A549 (cell line): ENCODE measurements around the gene BRDT. TPM values are rescaled to one million over a fixed set of nuclear protein-coding genes. Genes with fewer than 3 reads are reported as not detected.

Experiments
- ATAC-seq, 2 experiments: fragments of 200-7000 bp in 1 of 2; fragments of >200 bp in 1 of 2; cut with Nextera tagmentation in 1 of 2; cut with Tn5 transposase in 1 of 2; 3 replicates each; pipeline versions ENCODE4 v1.8.0 to v1.9.1; 2018 to 2020; ENCODE audit warnings: mild to moderate bottlenecking in 1 of 2, moderate library complexity in 1 of 2
- CTCF ChIA-PET: fragments of 300-600 bp; sonication (Branson Sonifier 250); formaldehyde crosslinking; extraction: SDS; loops from one replicate; lab custom pipeline; 2021; ENCODE audit warnings: antibody characterized with exemption, inconsistent platforms; lab: Yijun Ruan, JAX
- POLR2A ChIA-PET: fragments of 350-600 bp; formaldehyde crosslinking; extraction: SDS; loops from one replicate; lab custom pipeline; 2021; ENCODE audit warnings: antibody characterized with exemption, inconsistent platforms; lab: Yijun Ruan, JAX
- DNase-seq, 2 experiments: peaks; one replicate each; pipeline versions ENCODE4 v3.0.0 to v3.0.0-alpha.2; 2011 to 2016; ENCODE audit warnings: low read depth in 1 of 2, low spot score in 1 of 2
- FAIRE-seq: peaks from 2 replicates; lab custom pipeline; 2011; peaks lifted over from hg19 to GRCh38; lab: Jason Lieb, UNC
- H3K27ac ChIP-seq, 2 experiments: fragments of >200 bp; sonication (Bioruptor Twin); formaldehyde crosslinking; 3 replicates each; pipeline ENCODE4 v1.5.1; 2016 to 2017
- H3K4me1 ChIP-seq: fragments of >200 bp; sonication (Bioruptor Twin); formaldehyde crosslinking; 3 replicates; pipeline ENCODE4 v1.6.1; 2016
- H3K4me2 ChIP-seq: fragments of >200 bp; sonication (Bioruptor Twin); formaldehyde crosslinking; 3 replicates; pipeline ENCODE4 v1.6.1; 2016
- H3K4me3 ChIP-seq: fragments of >200 bp; sonication (Bioruptor Twin); formaldehyde crosslinking; 3 replicates; pipeline ENCODE4 v1.5.1; 2016
- H3K9me3 ChIP-seq: fragments of >200 bp; sonication (Bioruptor Twin); formaldehyde crosslinking; 3 replicates; pipeline ENCODE4 v1.6.1; 2016
- BHLHE40 ChIP-seq: IDR thresholded peaks from 2 replicates; pipeline ENCODE4 v1.6.1; 2012; ENCODE audit warnings: low read depth, low read length, inconsistent platforms
- CBX8 ChIP-seq: fragments of 200-600 bp; sonication (generic); IDR thresholded peaks from 2 replicates; pipeline ENCODE4 v1.6.1; 2016
- EP300 ChIP-seq, 2 experiments: fragments of >200 bp; sonication (Bioruptor Twin); formaldehyde crosslinking; IDR thresholded peaks; 2 replicates in 1 of 2; 3 replicates in 1 of 2; pipeline ENCODE4 v1.6.1; 2016 to 2017
- ESRRA ChIP-seq: fragments of 150-350 bp; IDR thresholded peaks from 2 replicates; pipeline ENCODE4 v1.6.1; 2014; ENCODE audit warnings: mild to moderate bottlenecking, low read length, borderline replicate concordance
- FOSL2 ChIP-seq, 2 experiments: fragments of 450-650 bp in 1 of 2; fragments of >200 bp in 1 of 2; sonication (Bioruptor Twin) in 1 of 2; formaldehyde crosslinking; IDR thresholded peaks; 2 replicates each; pipeline versions ENCODE4 v1.5.0 to v1.6.1; 2016 to 2020; ENCODE audit warnings: mild to moderate bottlenecking in 1 of 2, moderate library complexity in 1 of 2
- HDAC2 ChIP-seq: fragments of 200-600 bp; sonication (generic); IDR thresholded peaks from 2 replicates; pipeline ENCODE4 v1.6.1; 2016
- HOXB13 ChIP-seq: fragments of 250-450 bp; sonication (Bioruptor Pico); IDR thresholded peaks from 2 replicates; pipeline ENCODE4 v1.5.0; 2020; ENCODE audit warnings: low read depth, mild to moderate bottlenecking, moderate library complexity
- JUN ChIP-seq, 2 experiments: fragments of >200 bp; sonication (Bioruptor Twin); formaldehyde crosslinking; IDR thresholded peaks; 2 replicates in 1 of 2; 3 replicates in 1 of 2; pipeline ENCODE4 v1.6.1; 2016 to 2017
- JUNB ChIP-seq: fragments of >200 bp; sonication (Bioruptor Twin); formaldehyde crosslinking; IDR thresholded peaks from 2 replicates; pipeline ENCODE4 v1.6.1; 2016
- MAFK ChIP-seq: fragments of 450-650 bp; IDR thresholded peaks from 2 replicates; pipeline ENCODE4 v1.6.1; 2014; ENCODE audit not compliant: partially characterized antibody
- MYC ChIP-seq: IDR thresholded peaks from 2 replicates; pipeline ENCODE4 v1.6.1; 2012; ENCODE audit warnings: mild to moderate bottlenecking, inconsistent platforms, low read length, improper control_type of control experiment, borderline replicate concordance
- NFE2L2 ChIP-seq: fragments of 150-350 bp; conservative IDR thresholded peaks from 2 replicates; pipeline ENCODE4 v1.6.1; 2014; ENCODE audit warnings: low read length
- RARB ChIP-seq: fragments of 250-450 bp; sonication (Bioruptor Pico); IDR thresholded peaks from 2 replicates; pipeline ENCODE4 v1.8.0; 2021; ENCODE audit warnings: mild to moderate bottlenecking, moderate library complexity
- RCOR1 ChIP-seq: fragments of 150-350 bp; IDR thresholded peaks from 2 replicates; pipeline ENCODE4 v1.6.1; 2014; ENCODE audit warnings: antibody characterized with exemption, low read length, low read depth
- RFX5 ChIP-seq: fragments of 450-650 bp; IDR thresholded peaks from 2 replicates; pipeline ENCODE4 v1.7.1; 2014; ENCODE audit warnings: antibody characterized with exemption, mild to moderate bottlenecking, moderate library complexity
- RNF2 ChIP-seq: fragments of 200-600 bp; sonication (generic); IDR thresholded peaks from 2 replicates; pipeline ENCODE4 v1.6.1; 2016; ENCODE audit warnings: low read depth, mild to moderate bottlenecking, antibody characterized with exemption, moderate library complexity, borderline replicate concordance
- SMC3 ChIP-seq: fragments of >200 bp; sonication (Bioruptor Twin); formaldehyde crosslinking; IDR thresholded peaks from 3 replicates; pipeline ENCODE4 v1.6.1; 2018; ENCODE audit warnings: inconsistent platforms
- SREBF2 ChIP-seq: fragments of 450-650 bp; IDR thresholded peaks from 2 replicates; pipeline ENCODE4 v1.6.1; 2014; ENCODE audit warnings: mild to moderate bottlenecking, moderate library complexity
- ZFP36 ChIP-seq: fragments of 450-650 bp; IDR thresholded peaks from 2 replicates; pipeline ENCODE4 v1.6.1; 2014; ENCODE audit warnings: borderline replicate concordance; ENCODE audit not compliant: partially characterized antibody
- ZNF302 ChIP-seq: fragments of 250-450 bp; sonication (Bioruptor Pico); IDR thresholded peaks from 2 replicates; pipeline ENCODE4 v1.9.0; 2021; ENCODE audit warnings: inconsistent platforms, mild to moderate bottlenecking, moderate library complexity
- WGBS: methylation state at CpG from one replicate; pipeline ENCODE4 v1.1.6; 2017; ENCODE audit errors: missing lambda C conversion rate; 5-methylcytosine and 5-hydroxymethylcytosine counted together
- polyA plus RNA-seq, 4 experiments: library from polyadenylated mRNA; depleted of rRNA in 3 of 4; stranded (reverse); fragments of >200 nt; fragmentation: RNase III in 1 of 4; extraction: RNeasy Plus Mini Kit Qiagen cat#74134 plus additional on column Dnase treatment in 1 of 4; gene quantifications; 2 replicates in 3 of 4; 3 replicates in 1 of 4; pipeline ENCODE4 v1.2.3, GENCODE V29; 2011 to 2017
- TF ChIP-seq, protein P1 (sequence below): fragments of 250-450 bp; sonication (Bioruptor Pico); IDR thresholded peaks from 2 replicates; pipeline ENCODE4 v1.5.0; 2020; ENCODE audit warnings: low read depth, mild to moderate bottlenecking, moderate library complexity
- TF ChIP-seq, protein P2 (sequence below): IDR thresholded peaks from 2 replicates; pipeline ENCODE4 v1.6.1; 2012; ENCODE audit warnings: low read depth, borderline replicate concordance
- TF ChIP-seq, protein P3 (sequence below): fragments of >200 bp; sonication (Bioruptor Twin); formaldehyde crosslinking; IDR thresholded peaks from 3 replicates; pipeline ENCODE4 v1.5.1; 2016
- TF ChIP-seq, protein P4 (sequence below): fragments of 150-350 bp; IDR thresholded peaks from 2 replicates; pipeline ENCODE4 v1.6.1; 2014; ENCODE audit warnings: low read depth, mild to moderate bottlenecking, low read length

The BRDT gene
- polyA plus RNA-seq, 2 of the 4 experiments (the other 2 are of a cell fraction): not detected

DNA sequence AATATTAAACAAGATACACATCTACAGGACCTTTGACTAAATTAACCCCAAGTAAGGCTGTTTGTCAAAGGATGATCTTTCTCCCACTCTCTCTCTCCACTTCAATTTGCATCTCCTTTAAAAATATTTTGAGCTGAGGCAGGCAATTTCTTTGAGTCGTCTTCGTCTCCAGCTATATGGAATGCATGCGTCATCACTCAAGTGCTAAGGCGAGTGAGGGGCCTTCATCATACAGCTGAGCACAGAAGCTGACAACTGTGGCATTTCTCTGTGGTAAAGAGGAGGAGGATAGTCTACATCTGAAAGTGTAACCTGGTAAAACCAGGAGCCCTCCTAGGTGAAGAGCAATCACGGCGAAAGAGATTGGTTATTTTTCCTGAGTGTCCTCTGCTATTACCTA, 88.2 kb downstream of the BRDT start:
- ChIA-PET POLR2A (no interaction called here), CTCF (no interaction called here)
- Histone ChIP-seq H3K27ac (no peak overlapping the region), H3K9me3 (no peaks in the 10 kb centered on the region), H3K4me1 (no peaks in the 10 kb centered on the region), H3K4me3 (no peak overlapping the region), H3K4me2 (no peak overlapping the region)
- WGBS: 72% methylated on average over 6 of the region's 6 CpGs
- ATAC-seq (no peak), DNase-seq (no peak), FAIRE-seq (no peak)
- TF ChIP-seq JUN (IDR thresholded peaks at IDR 0.05) (no peak), MYC (no peak), ESRRA (no peak), BHLHE40 (no peak), HOXB13 (CRISPR knock-in tag) (no peak), FOSL2 (IDR thresholded peaks at IDR 0.05) (no peak), FOSL2 (CRISPR knock-in tag; IDR thresholded peaks at IDR 0.05) (no peak), ZFP36 (no peak)

DNA sequence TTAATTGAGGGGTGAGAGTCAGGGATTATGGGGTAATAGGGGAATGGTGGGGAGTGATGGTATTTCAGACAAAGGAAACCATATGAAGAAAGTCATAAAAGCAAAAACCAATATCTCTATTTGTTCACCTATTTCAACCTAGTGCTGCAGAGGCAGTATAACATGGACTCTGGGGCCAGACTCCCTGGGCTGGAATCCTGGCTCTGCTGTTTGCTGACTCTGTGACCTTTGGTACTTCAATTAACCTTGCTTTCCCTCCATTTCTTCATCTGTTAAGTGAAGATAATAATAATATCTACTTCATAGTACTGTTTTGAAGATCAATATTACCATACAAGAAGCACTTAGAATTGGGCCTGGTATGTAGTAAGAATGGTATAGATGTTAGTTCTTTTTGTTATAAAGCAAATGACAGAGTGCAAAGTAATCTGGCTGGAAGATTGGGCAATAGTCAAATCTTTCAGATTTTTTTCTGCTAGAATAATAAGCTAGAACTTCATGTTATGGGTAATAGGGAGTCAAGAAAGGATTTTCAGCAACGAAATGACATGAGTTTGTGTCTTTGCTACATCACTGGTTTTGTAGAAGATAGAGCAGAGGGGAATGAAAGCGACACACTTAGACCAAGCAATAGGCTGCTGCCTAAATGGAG, 89.6 kb downstream of the BRDT start:
- no peak for FAIRE-seq
- WGBS: 52% methylated on average over 2 of the region's 2 CpGs
- ChIA-PET POLR2A (no interaction called here), CTCF (no interaction called here)
- no peak overlapping the region for H3K4me2 ChIP-seq
- DNase-seq: no peak
- no peaks in the 10 kb centered on the region for H3K4me1 ChIP-seq
- ATAC-seq: no peak
- H3K27ac ChIP-seq: no peak overlapping the region
- no peak overlapping the region for H3K4me3 ChIP-seq
- TF ChIP-seq HOXB13 (CRISPR knock-in tag): no peak
- TF ChIP-seq SMC3: no peak
- TF ChIP-seq RNF2: no peak
- TF ChIP-seq, protein P1, sequence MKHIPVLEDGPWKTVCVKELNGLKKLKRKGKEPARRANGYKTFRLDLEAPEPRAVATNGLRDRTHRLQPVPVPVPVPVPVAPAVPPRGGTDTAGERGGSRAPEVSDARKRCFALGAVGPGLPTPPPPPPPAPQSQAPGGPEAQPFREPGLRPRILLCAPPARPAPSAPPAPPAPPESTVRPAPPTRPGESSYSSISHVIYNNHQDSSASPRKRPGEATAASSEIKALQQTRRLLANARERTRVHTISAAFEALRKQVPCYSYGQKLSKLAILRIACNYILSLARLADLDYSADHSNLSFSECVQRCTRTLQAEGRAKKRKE (CRISPR knock-in tag): no peak
- TF ChIP-seq, protein P2, sequence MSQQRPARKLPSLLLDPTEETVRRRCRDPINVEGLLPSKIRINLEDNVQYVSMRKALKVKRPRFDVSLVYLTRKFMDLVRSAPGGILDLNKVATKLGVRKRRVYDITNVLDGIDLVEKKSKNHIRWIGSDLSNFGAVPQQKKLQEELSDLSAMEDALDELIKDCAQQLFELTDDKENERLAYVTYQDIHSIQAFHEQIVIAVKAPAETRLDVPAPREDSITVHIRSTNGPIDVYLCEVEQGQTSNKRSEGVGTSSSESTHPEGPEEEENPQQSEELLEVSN: no peak
- TF ChIP-seq EP300 (IDR thresholded peaks at IDR 0.05): no peak
- TF ChIP-seq FOSL2 (IDR thresholded peaks at IDR 0.05): no peak
- no peak for TF ChIP-seq FOSL2 (CRISPR knock-in tag; IDR thresholded peaks at IDR 0.05)
- TF ChIP-seq SREBF2: no peak
- TF ChIP-seq JUN (IDR thresholded peaks at IDR 0.05): no peak
- no peak for TF ChIP-seq RARB (CRISPR knock-in tag)
- TF ChIP-seq CBX8: no peak
- TF ChIP-seq MAFK: no peak
- TF ChIP-seq RFX5: no peak
- TF ChIP-seq JUNB: no peak
- no peak for TF ChIP-seq RCOR1
- TF ChIP-seq NFE2L2: no peak
- TF ChIP-seq HDAC2: no peak
- no peak for TF ChIP-seq ZNF302 (CRISPR knock-in tag)
- TF ChIP-seq, protein P3, sequence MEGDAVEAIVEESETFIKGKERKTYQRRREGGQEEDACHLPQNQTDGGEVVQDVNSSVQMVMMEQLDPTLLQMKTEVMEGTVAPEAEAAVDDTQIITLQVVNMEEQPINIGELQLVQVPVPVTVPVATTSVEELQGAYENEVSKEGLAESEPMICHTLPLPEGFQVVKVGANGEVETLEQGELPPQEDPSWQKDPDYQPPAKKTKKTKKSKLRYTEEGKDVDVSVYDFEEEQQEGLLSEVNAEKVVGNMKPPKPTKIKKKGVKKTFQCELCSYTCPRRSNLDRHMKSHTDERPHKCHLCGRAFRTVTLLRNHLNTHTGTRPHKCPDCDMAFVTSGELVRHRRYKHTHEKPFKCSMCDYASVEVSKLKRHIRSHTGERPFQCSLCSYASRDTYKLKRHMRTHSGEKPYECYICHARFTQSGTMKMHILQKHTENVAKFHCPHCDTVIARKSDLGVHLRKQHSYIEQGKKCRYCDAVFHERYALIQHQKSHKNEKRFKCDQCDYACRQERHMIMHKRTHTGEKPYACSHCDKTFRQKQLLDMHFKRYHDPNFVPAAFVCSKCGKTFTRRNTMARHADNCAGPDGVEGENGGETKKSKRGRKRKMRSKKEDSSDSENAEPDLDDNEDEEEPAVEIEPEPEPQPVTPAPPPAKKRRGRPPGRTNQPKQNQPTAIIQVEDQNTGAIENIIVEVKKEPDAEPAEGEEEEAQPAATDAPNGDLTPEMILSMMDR: no peak
- TF ChIP-seq, protein P4, sequence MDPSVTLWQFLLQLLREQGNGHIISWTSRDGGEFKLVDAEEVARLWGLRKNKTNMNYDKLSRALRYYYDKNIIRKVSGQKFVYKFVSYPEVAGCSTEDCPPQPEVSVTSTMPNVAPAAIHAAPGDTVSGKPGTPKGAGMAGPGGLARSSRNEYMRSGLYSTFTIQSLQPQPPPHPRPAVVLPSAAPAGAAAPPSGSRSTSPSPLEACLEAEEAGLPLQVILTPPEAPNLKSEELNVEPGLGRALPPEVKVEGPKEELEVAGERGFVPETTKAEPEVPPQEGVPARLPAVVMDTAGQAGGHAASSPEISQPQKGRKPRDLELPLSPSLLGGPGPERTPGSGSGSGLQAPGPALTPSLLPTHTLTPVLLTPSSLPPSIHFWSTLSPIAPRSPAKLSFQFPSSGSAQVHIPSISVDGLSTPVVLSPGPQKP: no peak
- H3K9me3 ChIP-seq: no peaks in the 10 kb centered on the region
